Gastrocnemius medialis (tissue), 4 donors: ENCODE results near the gene ZNF239.

Experiments used
- CTCF ChIP-seq, 5 experiments: fragments of 450-650 bp in 3 of 5; fragments of 200-600 bp in 2 of 5; sonication (generic) in 2 of 5; IDR thresholded peaks in 4 of 5; conservative IDR thresholded peaks in 1 of 5; 1 replicate in 4 of 5; 2 replicates in 1 of 5; pipeline ENCODE4 v1.5.1; 2016 to 2019; ENCODE audit warnings: antibody characterized with exemption in 5 of 5, mild to moderate bottlenecking in 3 of 5, moderate library complexity in 3 of 5
- POLR2A ChIP-seq, 2 donors: fragments of 450-650 bp; IDR thresholded peaks; one replicate each; pipeline ENCODE4 v1.6.1; 2017; ENCODE audit warnings: antibody characterized with exemption in 2 of 2, mild to moderate bottlenecking in 2 of 2, moderate library complexity in 2 of 2

GRCh38 chr10:43574001-43574892, at the start of gene ZNF239:
- peak in 2 of 5 experiments; percentile 14 to 19 for TF ChIP-seq CTCF (IDR thresholded peaks at IDR 0.05 in 4 of 5, conservative IDR thresholded peaks at IDR 0.05 in 1 of 5)
- TF ChIP-seq POLR2A (IDR thresholded peaks at IDR 0.05): peak in 1 of 2 donors; percentile 16
